HL-60/S4 (cell line): Measurements from ENCODE around the gene CCDC112.

Source experiments
- in situ Hi-C: fragments of 300-500 bp; cut with MboI; formaldehyde crosslinking; loops from 2 replicates; pipeline ENCODE4 v1.14.3; 2022; ENCODE audit warnings: low sequenced_read_pairs

CCDC112 gene

GRCh38 chr5:115319007-115319406 lies 22.6 kb upstream of the CCDC112 start:
- in situ Hi-C loops = loop anchor here (25.0 kb wide), 2 partner anchors 268 to 743 kb away; no protein-coding TSS in a partner anchor

GRCh38 chr5:115317736-115318135 lies 21.3 kb upstream of the CCDC112 start:
- in situ Hi-C loops = loop anchor here (25.0 kb wide), 2 partner anchors 270 to 745 kb away; no protein-coding TSS in a partner anchor

- in situ Hi-C loops = loop anchor here (25.0 kb wide), 2 partner anchors 270 to 745 kb away; no protein-coding TSS in a partner anchor
Measured at GRCh38 chr5:115317320-115317719, 20.9 kb upstream of the CCDC112 start.

GRCh38 chr5:115313632-115314031 lies 17.2 kb upstream of the CCDC112 start:
- in situ Hi-C loops = loop anchor here (25.0 kb wide), 2 partner anchors 274 to 749 kb away; no protein-coding TSS in a partner anchor

- in situ Hi-C loops = loop anchor here (25.0 kb wide), 2 partner anchors 274 to 749 kb away; no protein-coding TSS in a partner anchor
Measured at GRCh38 chr5:115313052-115313451, 16.6 kb upstream of the CCDC112 start.

- in situ Hi-C loops = loop anchor here (25.0 kb wide), 2 partner anchors 277 to 752 kb away; no protein-coding TSS in a partner anchor
Measured at GRCh38 chr5:115309751-115310370, 13.4 kb upstream of the CCDC112 start.

GRCh38 chr5:115308815-115309214 lies 12.4 kb upstream of the CCDC112 start:
- in situ Hi-C loops = loop anchor here (25.0 kb wide), 2 partner anchors 278 to 753 kb away; no protein-coding TSS in a partner anchor

- in situ Hi-C loops = loop anchor here (25.0 kb wide), 2 partner anchors 281 to 756 kb away; no protein-coding TSS in a partner anchor
Measured at GRCh38 chr5:115306011-115306536, 9.6 kb upstream of the CCDC112 start.

GRCh38 chr5:115304496-115304895 lies 8.0 kb upstream of the CCDC112 start:
- in situ Hi-C loops = loop anchor here (25.0 kb wide), 2 partner anchors 283 to 758 kb away; no protein-coding TSS in a partner anchor

- in situ Hi-C loops = no loop called here
Measured at GRCh38 chr5:115298811-115299210, 2.4 kb upstream of the CCDC112 start.

GRCh38 chr5:115297031-115297430 lies 577 bp upstream of the CCDC112 start:
- in situ Hi-C loops = no loop called here

- in situ Hi-C loops = no loop called here
Measured at GRCh38 chr5:115295777-115296123, 704 bp downstream of the CCDC112 start.

- in situ Hi-C loops = no loop called here
Measured at GRCh38 chr5:115291397-115291796, 5.1 kb downstream of the CCDC112 start.

GRCh38 chr5:115289104-115289503 lies 7.3 kb downstream of the CCDC112 start:
- in situ Hi-C loops = no loop called here

GRCh38 chr5:115284021-115284420 lies 12.4 kb downstream of the CCDC112 start:
- in situ Hi-C loops = no loop called here

- in situ Hi-C loops = no loop called here
Measured at GRCh38 chr5:115282131-115282530, 14.3 kb downstream of the CCDC112 start.

GRCh38 chr5:115274584-115274983 lies 21.9 kb downstream of the CCDC112 start:
- in situ Hi-C loops = no loop called here

- in situ Hi-C loops = no loop called here
Measured at GRCh38 chr5:115272297-115272958, 24.0 kb downstream of the CCDC112 start.

- in situ Hi-C loops = no loop called here
Measured at GRCh38 chr5:115271295-115272050, 25.0 kb downstream of the CCDC112 start.

- in situ Hi-C loops = no loop called here
Measured at GRCh38 chr5:115267617-115268016, 28.8 kb downstream of the CCDC112 start.

GRCh38 chr5:115265220-115265619 lies 31.2 kb downstream of the CCDC112 start:
- in situ Hi-C loops = no loop called here
